Transverse colon (tissue), 4 donors: Measurements from ENCODE around the gene TTYH3. TPM values are rescaled to one million over a fixed set of nuclear protein-coding genes. Genes with fewer than 3 reads are reported as not detected.

Experiments
- DNase-seq: peaks from one replicate; pipeline ENCODE4 v3.0.0-alpha.2; 2019
- H3K27ac ChIP-seq, 4 donors: fragments of 200-600 bp; sonication (generic); 2 replicates each; pipeline ENCODE4 v1.5.1; 2016 to 2018; ENCODE audit warnings: inconsistent platforms in 4 of 4
- H3K27me3 ChIP-seq: fragments of 200-600 bp; sonication (generic); 2 replicates; pipeline ENCODE4 v1.5.1; 2017; ENCODE audit warnings: inconsistent platforms
- H3K36me3 ChIP-seq, 4 donors: fragments of 200-600 bp; sonication (generic); 2 replicates each; pipeline ENCODE4 v1.5.1; 2017 to 2019; ENCODE audit warnings: inconsistent platforms in 4 of 4
- H3K4me1 ChIP-seq, 4 donors: fragments of 200-600 bp; sonication (generic); 2 replicates each; pipeline ENCODE4 v1.5.1; 2017 to 2020; ENCODE audit warnings: inconsistent platforms in 4 of 4
- H3K4me3 ChIP-seq, 4 donors: fragments of 200-600 bp; sonication (generic); 1 replicate in 1 of 4; 2 replicates in 3 of 4; pipeline versions ENCODE4 v1.5.1 to v1.6.1; 2017 to 2019; ENCODE audit warnings: inconsistent platforms in 4 of 4
- H3K9me3 ChIP-seq, 2 donors: fragments of 200-600 bp; sonication (generic); 2 replicates each; pipeline ENCODE4 v1.5.1; 2017 to 2019; ENCODE audit warnings: inconsistent platforms in 2 of 2
- EP300 ChIP-seq: sonication (generic); formaldehyde crosslinking; IDR thresholded peaks from one replicate; pipeline ENCODE4 v1.6.1; 2017; ENCODE audit warnings: antibody characterized with exemption, low read depth
- POLR2A ChIP-seq: fragments of 450-650 bp; IDR thresholded peaks from one replicate; pipeline ENCODE4 v1.6.1; 2016; ENCODE audit warnings: antibody characterized with exemption, mild to moderate bottlenecking, moderate library complexity
- POLR2AphosphoS5 ChIP-seq, 3 donors: sonication (generic); formaldehyde crosslinking; IDR thresholded peaks; one replicate each; pipeline ENCODE4 v1.6.1; 2016; ENCODE audit warnings: antibody characterized with exemption in 3 of 3
- WGBS, 2 donors: methylation state at CpG; one replicate each; pipeline ENCODE4 v1.1.5; 2018; ENCODE audit warnings: low coverage in 1 of 2; 5-methylcytosine and 5-hydroxymethylcytosine counted together
- in situ Hi-C, 4 donors: fragments of 200-750 bp; cut with MboI; loops; one replicate each; pipeline versions ENCODE4 v1.15.0 to v1.15.1; 2017; ENCODE audit warnings: low sequenced_read_pairs in 3 of 4, low pct_ligation_motif_present in 1 of 4, low pct_unique_long_range_greater_than_20kb in 1 of 4
- intact Hi-C: fragments of 100-400 bp; cut with DNase I; formaldehyde crosslinking; loops from one replicate; pipeline ENCODE4 v1.15.1; 2023; ENCODE audit warnings: low total_unique reads
- total RNA-seq, 4 donors: library from RNA; depleted of rRNA; stranded (reverse); fragments of >200 nt; gene quantifications; one replicate each; pipeline ENCODE4 v1.1.0, GENCODE V29; 2016
- TF ChIP-seq, protein P1 (sequence below), 5 experiments: fragments of 200-600 bp in 3 of 5; fragments of 450-650 bp in 2 of 5; sonication (generic) in 3 of 5; IDR thresholded peaks; 1 replicate in 2 of 5; 2 replicates in 3 of 5; pipeline ENCODE4 v1.5.1; 2016 to 2017; ENCODE audit warnings: antibody characterized with exemption in 5 of 5, inconsistent platforms in 3 of 5, mild to moderate bottlenecking in 2 of 5, moderate library complexity in 1 of 5

The TTYH3 gene
- total RNA-seq, 4 donors from 2014 or later, result 11.2 to 43.6 (median 23.0) TPM

DNA sequence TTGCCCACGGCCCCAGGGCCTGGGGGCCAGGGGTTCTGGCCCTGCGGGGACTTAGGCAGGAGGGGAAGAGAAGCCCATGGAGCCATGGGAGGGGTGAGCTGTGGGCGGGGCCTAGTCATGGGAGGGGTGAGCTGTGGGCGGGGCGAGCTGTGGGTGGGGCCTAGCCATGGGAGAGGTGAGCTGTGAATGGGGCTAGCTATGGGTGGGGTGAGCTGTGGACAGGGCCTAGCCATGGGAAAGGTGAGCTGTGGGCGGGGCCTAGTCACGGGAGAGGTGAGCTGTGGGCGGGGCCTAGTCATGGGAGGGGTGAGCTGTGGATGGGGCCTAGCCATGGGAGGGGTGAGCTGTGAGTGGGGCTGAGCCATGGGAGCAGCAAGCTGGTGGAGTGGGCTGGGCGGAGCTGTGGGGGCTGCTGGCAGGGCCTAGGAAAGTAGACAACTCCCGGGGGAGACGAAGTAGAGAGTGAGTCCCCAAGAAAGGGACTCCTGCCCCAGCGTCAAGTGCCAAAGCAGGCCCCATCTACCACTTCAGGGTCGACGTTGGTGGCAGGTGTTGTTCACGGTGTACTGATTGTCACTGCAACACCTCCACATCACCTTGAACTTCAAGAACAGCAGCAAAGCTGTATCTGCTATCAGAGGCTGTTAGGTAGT lies 19.2 kb upstream of the TTYH3 start:
- 70 to 100% methylated on average over 2 to 15 of the region's 15 CpGs for WGBS, 2 donors
- H3K36me3 ChIP-seq, result no peaks in the 10 kb centered on the region
- peaks cover 6 to 19% (median 11%) of the 10 kb centered on the region in 4 donors for H3K4me1 ChIP-seq
- TF ChIP-seq POLR2AphosphoS5 (IDR thresholded peaks at IDR 0.05), result no peak
- no peak for TF ChIP-seq POLR2A
- TF ChIP-seq EP300, result no peak
- TF ChIP-seq, protein P1, sequence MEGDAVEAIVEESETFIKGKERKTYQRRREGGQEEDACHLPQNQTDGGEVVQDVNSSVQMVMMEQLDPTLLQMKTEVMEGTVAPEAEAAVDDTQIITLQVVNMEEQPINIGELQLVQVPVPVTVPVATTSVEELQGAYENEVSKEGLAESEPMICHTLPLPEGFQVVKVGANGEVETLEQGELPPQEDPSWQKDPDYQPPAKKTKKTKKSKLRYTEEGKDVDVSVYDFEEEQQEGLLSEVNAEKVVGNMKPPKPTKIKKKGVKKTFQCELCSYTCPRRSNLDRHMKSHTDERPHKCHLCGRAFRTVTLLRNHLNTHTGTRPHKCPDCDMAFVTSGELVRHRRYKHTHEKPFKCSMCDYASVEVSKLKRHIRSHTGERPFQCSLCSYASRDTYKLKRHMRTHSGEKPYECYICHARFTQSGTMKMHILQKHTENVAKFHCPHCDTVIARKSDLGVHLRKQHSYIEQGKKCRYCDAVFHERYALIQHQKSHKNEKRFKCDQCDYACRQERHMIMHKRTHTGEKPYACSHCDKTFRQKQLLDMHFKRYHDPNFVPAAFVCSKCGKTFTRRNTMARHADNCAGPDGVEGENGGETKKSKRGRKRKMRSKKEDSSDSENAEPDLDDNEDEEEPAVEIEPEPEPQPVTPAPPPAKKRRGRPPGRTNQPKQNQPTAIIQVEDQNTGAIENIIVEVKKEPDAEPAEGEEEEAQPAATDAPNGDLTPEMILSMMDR (IDR thresholded peaks at IDR 0.05), result no peak
- no peak overlapping the region for H3K4me3 ChIP-seq
- no peaks in the 10 kb centered on the region for H3K9me3 ChIP-seq
- peak; percentile 50 for DNase-seq
- no peaks in the 10 kb centered on the region for H3K27me3 ChIP-seq
- no peak overlapping the region for H3K27ac ChIP-seq
- in situ Hi-C loops (no loop called here), intact Hi-C loops (no loop called here)

DNA sequence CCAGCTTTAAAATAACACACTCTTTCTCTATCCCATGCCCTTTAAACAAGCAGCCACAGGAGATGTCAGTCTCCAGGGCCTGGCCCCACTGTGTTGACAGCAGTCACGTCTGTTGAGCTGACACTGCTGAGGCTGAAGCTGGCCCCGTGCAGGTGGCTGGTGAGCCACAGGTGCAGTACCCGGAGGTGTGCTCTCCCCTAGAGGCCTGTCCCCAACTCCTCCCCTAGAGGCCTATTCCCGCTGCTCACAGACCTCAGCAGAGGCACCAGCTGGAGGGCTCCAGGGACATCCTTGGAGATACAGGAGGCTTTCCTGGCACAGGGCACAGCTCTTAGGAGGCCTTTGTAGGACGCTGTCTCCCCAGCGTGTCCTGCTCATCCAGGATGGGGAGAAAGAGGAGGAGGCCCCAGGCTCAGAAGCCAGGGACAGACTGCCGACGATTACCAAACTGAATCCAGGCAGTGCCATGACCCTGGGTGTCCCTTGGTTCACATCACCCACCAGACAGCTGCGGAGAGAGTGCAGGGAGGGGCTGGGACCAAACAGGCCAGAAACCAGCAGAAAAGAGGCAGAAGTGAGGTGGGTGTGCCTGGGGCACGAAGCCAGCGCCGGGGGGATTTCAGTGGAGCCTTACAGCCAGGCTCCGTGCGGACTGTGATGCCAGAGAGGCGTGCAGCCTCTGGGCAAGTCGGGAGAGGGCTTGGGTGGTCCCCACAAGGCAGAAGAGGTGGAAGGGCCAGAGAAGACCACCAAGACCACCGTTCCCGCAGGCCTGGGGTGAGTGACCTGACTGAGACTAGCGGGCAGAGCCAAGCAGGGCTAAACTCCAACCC lies 18.5 kb upstream of the TTYH3 start:
- Histone ChIP-seq H3K27me3 (no peaks in the 10 kb centered on the region), H3K4me3 (no peak overlapping the region), H3K36me3 (no peaks in the 10 kb centered on the region), H3K27ac (no peak overlapping the region), H3K9me3 (no peaks in the 10 kb centered on the region), H3K4me1 (peaks cover 6 to 15% (median 12%) of the 10 kb centered on the region in 4 donors)
- WGBS, 2 donors, result 90% methylated on average over 19 of the region's 19 CpGs; no CpG with 5 or more reads in 1 of the 2 donors
- in situ Hi-C loops (no loop called here), intact Hi-C loops (no loop called here)
- TF ChIP-seq EP300 (no peak), POLR2AphosphoS5 (IDR thresholded peaks at IDR 0.05) (no peak), POLR2A (no peak)
- TF ChIP-seq, protein P1 (IDR thresholded peaks at IDR 0.05), result no peak
- DNase-seq, result no peak

DNA sequence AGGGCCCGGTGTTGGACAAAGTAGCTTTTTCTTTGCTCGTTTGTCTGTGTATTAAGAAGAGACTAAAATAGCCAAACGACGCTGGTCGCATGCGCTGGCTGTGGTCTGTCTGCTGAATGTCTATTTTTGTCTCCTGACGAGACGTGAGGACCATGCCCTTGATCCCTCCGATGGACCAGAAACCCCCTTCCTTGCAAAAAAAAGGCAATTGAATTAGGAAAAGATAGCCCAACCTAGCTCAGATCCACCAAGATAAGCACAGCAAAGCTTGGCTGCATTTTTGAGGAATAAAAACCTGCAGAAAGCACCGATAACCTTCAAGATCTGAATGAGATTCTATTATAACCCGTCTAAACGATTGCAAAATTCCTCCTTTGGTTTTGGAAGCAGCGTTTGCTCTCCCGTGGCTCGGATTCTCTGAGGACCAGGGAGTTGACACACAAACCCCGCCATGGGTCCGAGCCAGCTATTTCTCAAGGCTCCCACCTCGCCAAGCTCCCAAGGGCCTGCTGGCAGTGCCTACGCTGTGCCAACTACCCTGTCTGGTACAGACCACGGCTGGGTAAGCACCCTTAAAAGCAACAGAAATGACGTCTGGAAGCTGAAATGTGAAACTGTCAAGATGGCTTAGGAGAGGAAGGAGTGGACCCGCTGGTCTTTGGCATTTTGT lies 17.7 kb upstream of the TTYH3 start:
- H3K27me3 ChIP-seq, result no peaks in the 10 kb centered on the region
- 45 to 58% methylated on average over 8 to 22 of the region's 22 CpGs for whole genome bisulfite sequencing, 2 donors
- in situ Hi-C loops (no loop called here), intact Hi-C loops (no loop called here)
- no peaks in the 10 kb centered on the region for H3K9me3 ChIP-seq
- H3K27ac ChIP-seq, result no peak overlapping the region
- peaks cover 6 to 15% (median 12%) of the 10 kb centered on the region in 4 donors for H3K4me1 ChIP-seq
- DNase-seq, result no peak
- peak in 2 of 3 donors; percentile 11 to 24 for TF ChIP-seq POLR2AphosphoS5 (IDR thresholded peaks at IDR 0.05)
- TF ChIP-seq, protein P1 (IDR thresholded peaks at IDR 0.05), result no peak
- no peak overlapping the region for H3K4me3 ChIP-seq
- H3K36me3 ChIP-seq, result no peaks in the 10 kb centered on the region

DNA sequence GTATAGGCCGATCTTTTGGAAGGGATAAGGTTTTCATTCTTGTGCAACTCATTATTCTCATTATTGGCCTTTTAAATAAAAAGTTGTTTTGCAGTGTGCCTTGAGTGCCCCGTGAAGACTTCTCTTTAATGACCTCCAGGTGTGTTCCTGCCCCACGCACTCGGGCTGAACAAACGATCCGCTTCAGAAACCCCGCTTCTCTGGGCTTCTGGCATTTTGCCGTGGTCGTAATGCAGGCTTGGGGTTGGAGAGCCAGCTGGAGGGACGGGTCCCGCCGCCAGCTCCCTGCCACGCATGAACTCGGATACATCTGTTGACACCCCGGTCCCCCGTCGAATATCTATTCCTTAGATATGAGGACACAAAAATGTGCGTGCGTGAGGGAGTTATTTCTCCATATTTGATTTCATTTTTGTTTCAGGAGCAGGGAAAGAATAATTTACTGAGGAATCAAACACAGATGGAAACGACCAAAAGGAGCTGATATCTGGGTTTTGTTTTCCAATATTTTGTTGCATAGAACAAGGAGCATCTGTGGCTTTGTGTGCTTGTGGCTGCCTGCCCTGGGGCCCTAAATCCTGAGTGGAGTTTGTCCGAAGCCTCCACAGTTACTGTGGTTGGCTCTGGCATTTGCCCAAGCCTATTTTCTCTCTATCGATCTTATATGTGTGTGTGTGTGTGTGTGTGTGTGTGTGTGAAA lies 17.0 kb upstream of the TTYH3 start:
- Histone ChIP-seq H3K9me3 (no peaks in the 10 kb centered on the region), H3K27ac (no peak overlapping the region), H3K27me3 (no peaks in the 10 kb centered on the region), H3K4me3 (no peak overlapping the region), H3K4me1 (peaks cover 6 to 15% (median 11%) of the 10 kb centered on the region in 4 donors), H3K36me3 (no peaks in the 10 kb centered on the region)
- TF ChIP-seq POLR2AphosphoS5 (IDR thresholded peaks at IDR 0.05) (no peak), EP300 (no peak), POLR2A (no peak)
- TF ChIP-seq, protein P1 (IDR thresholded peaks at IDR 0.05), result no peak
- in situ Hi-C loops (no loop called here), intact Hi-C loops (no loop called here)
- DNase-seq, result no peak
- WGBS, 2 donors, result 66 to 70% methylated on average over 5 to 22 of the region's 22 CpGs
